Uterus (tissue), 4 donors: Measurements from ENCODE around the gene LMO7. TPM values are rescaled to one million over a fixed set of nuclear protein-coding genes. Genes with fewer than 3 reads are reported as not detected.

ENCODE experiments used
- DNase-seq, 2 donors: peaks; one replicate each; pipeline ENCODE4 v3.0.0-alpha.2; 2019 to 2020
- H3K27ac ChIP-seq, 2 donors: fragments of 200-600 bp; sonication (generic); 1 replicate in 1 of 2; 2 replicates in 1 of 2; pipeline ENCODE4 v1.5.1; 2016 to 2018
- H3K27me3 ChIP-seq, 2 donors: fragments of 200-600 bp; sonication (generic); one replicate each; pipeline ENCODE4 v1.5.1; 2018 to 2019; ENCODE audit warnings: control low read depth in 1 of 2
- H3K36me3 ChIP-seq, 2 donors: fragments of 200-600 bp; sonication (generic); one replicate each; pipeline ENCODE4 v1.5.1; 2019; ENCODE audit warnings: control low read depth in 1 of 2
- H3K4me1 ChIP-seq, 2 donors: fragments of 200-600 bp; sonication (generic); one replicate each; pipeline ENCODE4 v1.5.1; 2018 to 2019; ENCODE audit warnings: control low read depth in 1 of 2
- H3K4me3 ChIP-seq, 2 donors: fragments of 200-600 bp; sonication (generic); 1 replicate in 1 of 2; 2 replicates in 1 of 2; pipeline ENCODE4 v1.5.1; 2018 to 2019; ENCODE audit warnings: mild to moderate bottlenecking in 1 of 2
- H3K9me3 ChIP-seq, 2 donors: fragments of 200-600 bp; sonication (generic); one replicate each; pipeline ENCODE4 v1.5.1; 2019; ENCODE audit warnings: control low read depth in 1 of 2
- CTCF ChIP-seq, 4 experiments: fragments of 200-600 bp in 2 of 4; fragments of 450-650 bp in 2 of 4; sonication (generic) in 2 of 4; IDR thresholded peaks; one replicate each; pipeline ENCODE4 v1.5.1; 2016 to 2019; ENCODE audit warnings: antibody characterized with exemption in 4 of 4, mild to moderate bottlenecking in 2 of 4, moderate library complexity in 1 of 4
- POLR2A ChIP-seq, 2 donors: fragments of 450-650 bp; IDR thresholded peaks; one replicate each; pipeline ENCODE4 v1.6.1; 2016; ENCODE audit warnings: antibody characterized with exemption in 2 of 2, mild to moderate bottlenecking in 1 of 2, moderate library complexity in 1 of 2
- intact Hi-C: fragments of 100-400 bp; cut with DNase I; formaldehyde crosslinking; loops from one replicate; pipeline ENCODE4 v1.15.1; 2023; ENCODE audit warnings: low total_unique reads
- total RNA-seq, 4 donors: library from RNA; depleted of rRNA in 3 of 4; stranded (reverse); fragments of >200 nt in 3 of 4; gene quantifications; one replicate each; pipeline versions ENCODE4 v1.1.0 to v1.2.4, GENCODE V29; 2014 to 2023
- donor health status: DM: yes; HTN: yes; CAD: no.

Gene LMO7
- total RNA-seq, 4 donors from 2014 or later = 2.6 to 55.4 (median 24.2) TPM

- no peaks in the 10 kb centered on the region for H3K4me1 ChIP-seq
- H3K27me3 ChIP-seq = no peaks in the 10 kb centered on the region
- no peaks in the 10 kb centered on the region for H3K9me3 ChIP-seq
- no peak overlapping the region for H3K4me3 ChIP-seq
- TF ChIP-seq CTCF (IDR thresholded peaks at IDR 0.05) = no peak
- no peak for TF ChIP-seq POLR2A (IDR thresholded peaks at IDR 0.05)
- intact Hi-C loops = no loop called here
- DNase-seq = no peak
- no peaks in the 10 kb centered on the region for H3K36me3 ChIP-seq
- H3K27ac ChIP-seq = no peak overlapping the region
These were observed 260.1 kb downstream of the LMO7 start for GRCh38 chr13:75896271-75896670.

- Histone ChIP-seq H3K27ac (no peak overlapping the region), H3K27me3 (no peaks in the 10 kb centered on the region), H3K4me3 (no peak overlapping the region), H3K4me1 (no peaks in the 10 kb centered on the region), H3K36me3 (no peaks in the 10 kb centered on the region), H3K9me3 (no peaks in the 10 kb centered on the region)
- DNase-seq = no peak
- no peak for TF ChIP-seq CTCF (IDR thresholded peaks at IDR 0.05)
- intact Hi-C loops = no loop called here
These were observed 261.3 kb downstream of the LMO7 start for GRCh38 chr13:75897386-75897785.

- no peak for TF ChIP-seq POLR2A (IDR thresholded peaks at IDR 0.05)
- TF ChIP-seq CTCF (IDR thresholded peaks at IDR 0.05) = no peak
- Histone ChIP-seq H3K4me3 (no peak overlapping the region), H3K27me3 (no peaks in the 10 kb centered on the region), H3K9me3 (no peaks in the 10 kb centered on the region), H3K27ac (no peak overlapping the region), H3K36me3 (no peaks in the 10 kb centered on the region), H3K4me1 (no peaks in the 10 kb centered on the region)
- no peak for DNase-seq
- intact Hi-C loops = no loop called here
These were observed 265.4 kb downstream of the LMO7 start for GRCh38 chr13:75901501-75901900.

GRCh38 chr13:75902166-75903104 is 266.3 kb downstream of the LMO7 start:
- TF ChIP-seq CTCF (IDR thresholded peaks at IDR 0.05) (no peak), POLR2A (IDR thresholded peaks at IDR 0.05) (no peak)
- Histone ChIP-seq H3K36me3 (no peaks in the 10 kb centered on the region), H3K27me3 (no peaks in the 10 kb centered on the region), H3K4me3 (no peak overlapping the region), H3K4me1 (no peaks in the 10 kb centered on the region), H3K27ac (no peak overlapping the region), H3K9me3 (no peaks in the 10 kb centered on the region)
- DNase-seq = no peak
- intact Hi-C loops = no loop called here

GRCh38 chr13:75904012-75904411 is 267.9 kb downstream of the LMO7 start:
- intact Hi-C loops = no loop called here
- Histone ChIP-seq H3K4me1 (no peaks in the 10 kb centered on the region), H3K27ac (no peak overlapping the region), H3K36me3 (no peaks in the 10 kb centered on the region), H3K27me3 (no peaks in the 10 kb centered on the region), H3K4me3 (no peak overlapping the region), H3K9me3 (no peaks in the 10 kb centered on the region)
- DNase-seq = no peak
- no peak for TF ChIP-seq POLR2A (IDR thresholded peaks at IDR 0.05)
